Peyer's patch (tissue), 4 donors: ENCODE results near the gene ARL15. TPM values are rescaled to one million over a fixed set of nuclear protein-coding genes. Genes with fewer than 3 reads are reported as not detected.

ENCODE experiments used
- DNase-seq, 3 donors: peaks; one replicate each; pipeline ENCODE4 v3.0.0-alpha.2; 2017 to 2019
- H3K27ac ChIP-seq, 4 donors: fragments of 200-600 bp; sonication (generic); one replicate each; pipeline ENCODE4 v1.5.1; 2016 to 2019
- H3K27me3 ChIP-seq, 2 donors: fragments of 200-600 bp; sonication (generic); one replicate each; pipeline ENCODE4 v1.5.1; 2019
- H3K36me3 ChIP-seq, 3 donors: fragments of 200-600 bp; sonication (generic); one replicate each; pipeline ENCODE4 v1.5.1; 2016 to 2019
- H3K4me1 ChIP-seq, 4 donors: fragments of 200-600 bp; sonication (generic); one replicate each; pipeline ENCODE4 v1.5.1; 2016 to 2019
- H3K4me3 ChIP-seq, 4 donors: fragments of 200-600 bp; sonication (generic); 1 replicate in 3 of 4; 2 replicates in 1 of 4; pipeline ENCODE4 v1.5.1; 2016 to 2019; ENCODE audit warnings: mild to moderate bottlenecking in 1 of 4
- H3K9me3 ChIP-seq, 4 donors: fragments of 200-600 bp; sonication (generic); one replicate each; pipeline ENCODE4 v1.5.1; 2016 to 2019; ENCODE audit warnings: mild to moderate bottlenecking in 1 of 4
- POLR2A ChIP-seq, 2 donors: fragments of 450-650 bp; IDR thresholded peaks; one replicate each; pipeline ENCODE4 v1.5.1; 2017; ENCODE audit warnings: antibody characterized with exemption in 2 of 2, mild to moderate bottlenecking in 2 of 2, moderate library complexity in 2 of 2
- total RNA-seq, 4 donors: library from RNA; depleted of rRNA; stranded (reverse); fragments of >200 nt; gene quantifications; one replicate each; pipeline ENCODE4 v1.1.0, GENCODE V29; 2016
- TF ChIP-seq, protein P1 (sequence below), 6 experiments: fragments of 450-650 bp in 4 of 6; fragments of 200-600 bp in 2 of 6; sonication (generic) in 1 of 6; IDR thresholded peaks; one replicate each; pipeline ENCODE4 v1.5.1; 2017 to 2019; ENCODE audit warnings: antibody characterized with exemption in 6 of 6, mild to moderate bottlenecking in 3 of 6, moderate library complexity in 1 of 6

Gene ARL15
- total RNA-seq, 4 donors from 2014 or later = 18.0 to 44.5 (median 38.7) TPM

DNA sequence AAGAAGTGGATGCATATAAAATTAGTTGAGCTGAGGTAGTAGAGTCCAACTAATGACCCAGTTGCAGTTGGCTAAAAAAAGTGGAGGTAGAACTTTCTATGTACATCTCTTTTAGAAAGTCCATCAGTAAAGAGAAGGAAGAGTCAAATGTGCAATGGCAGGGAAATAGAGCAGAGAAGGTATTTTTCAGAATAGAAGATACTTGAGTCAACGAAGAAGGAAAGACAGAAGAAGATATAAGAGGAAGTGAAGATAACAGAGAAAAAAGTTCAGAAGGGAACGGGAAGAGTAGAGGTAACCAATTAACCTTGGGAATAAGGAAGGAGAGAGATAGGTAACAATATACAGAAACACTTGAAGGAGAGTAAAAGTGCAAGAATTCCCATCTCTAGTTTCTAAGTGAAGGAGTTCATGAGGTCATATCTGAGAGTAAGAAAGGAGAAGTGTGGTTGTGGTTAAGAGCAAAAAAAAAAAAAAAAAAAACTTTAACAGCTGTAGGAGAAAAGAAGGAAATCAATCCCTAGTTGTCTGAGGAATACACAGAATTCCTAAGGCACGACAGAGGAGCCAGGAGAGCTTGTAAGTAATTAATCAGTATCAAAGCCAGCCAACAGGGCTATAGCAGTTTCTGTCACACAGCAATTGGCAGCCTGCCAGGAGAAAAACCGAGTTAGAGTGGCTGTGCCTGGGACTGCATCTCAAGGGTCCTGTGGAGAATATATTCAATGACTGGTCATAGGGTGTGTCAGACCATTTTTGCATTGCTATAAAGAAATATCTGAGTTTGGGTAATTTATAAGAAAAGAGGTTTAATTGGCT lies 61.0 kb downstream of the ARL15 start:
- Histone ChIP-seq H3K9me3 (no peaks in the 10 kb centered on the region), H3K27me3 (no peaks in the 10 kb centered on the region), H3K27ac (no peak overlapping the region), H3K4me3 (no peak overlapping the region), H3K4me1 (peaks cover 0 to 8% (median 4%) of the 10 kb centered on the region in 4 donors), H3K36me3 (no peaks in the 10 kb centered on the region)
- peak; percentile 30 to 53 (median 51) for DNase-seq
- no peak for TF ChIP-seq POLR2A (IDR thresholded peaks at IDR 0.05)
- TF ChIP-seq, protein P1, sequence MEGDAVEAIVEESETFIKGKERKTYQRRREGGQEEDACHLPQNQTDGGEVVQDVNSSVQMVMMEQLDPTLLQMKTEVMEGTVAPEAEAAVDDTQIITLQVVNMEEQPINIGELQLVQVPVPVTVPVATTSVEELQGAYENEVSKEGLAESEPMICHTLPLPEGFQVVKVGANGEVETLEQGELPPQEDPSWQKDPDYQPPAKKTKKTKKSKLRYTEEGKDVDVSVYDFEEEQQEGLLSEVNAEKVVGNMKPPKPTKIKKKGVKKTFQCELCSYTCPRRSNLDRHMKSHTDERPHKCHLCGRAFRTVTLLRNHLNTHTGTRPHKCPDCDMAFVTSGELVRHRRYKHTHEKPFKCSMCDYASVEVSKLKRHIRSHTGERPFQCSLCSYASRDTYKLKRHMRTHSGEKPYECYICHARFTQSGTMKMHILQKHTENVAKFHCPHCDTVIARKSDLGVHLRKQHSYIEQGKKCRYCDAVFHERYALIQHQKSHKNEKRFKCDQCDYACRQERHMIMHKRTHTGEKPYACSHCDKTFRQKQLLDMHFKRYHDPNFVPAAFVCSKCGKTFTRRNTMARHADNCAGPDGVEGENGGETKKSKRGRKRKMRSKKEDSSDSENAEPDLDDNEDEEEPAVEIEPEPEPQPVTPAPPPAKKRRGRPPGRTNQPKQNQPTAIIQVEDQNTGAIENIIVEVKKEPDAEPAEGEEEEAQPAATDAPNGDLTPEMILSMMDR (IDR thresholded peaks at IDR 0.05) = peak in 2 of 6 experiments; percentile 9 to 22

- H3K4me3 ChIP-seq = no peak overlapping the region
- peaks cover 0 to 8% (median 4%) of the 10 kb centered on the region in 4 donors for H3K4me1 ChIP-seq
- H3K27ac ChIP-seq = no peak overlapping the region
- TF ChIP-seq, protein P1 (IDR thresholded peaks at IDR 0.05) = no peak
- no peak for TF ChIP-seq POLR2A (IDR thresholded peaks at IDR 0.05)
- H3K36me3 ChIP-seq = no peaks in the 10 kb centered on the region
- no peak for DNase-seq
- no peaks in the 10 kb centered on the region for H3K27me3 ChIP-seq
- no peaks in the 10 kb centered on the region for H3K9me3 ChIP-seq
These were observed 63.1 kb downstream of the ARL15 start for GRCh38 chr5:54247226-54247625.

DNA sequence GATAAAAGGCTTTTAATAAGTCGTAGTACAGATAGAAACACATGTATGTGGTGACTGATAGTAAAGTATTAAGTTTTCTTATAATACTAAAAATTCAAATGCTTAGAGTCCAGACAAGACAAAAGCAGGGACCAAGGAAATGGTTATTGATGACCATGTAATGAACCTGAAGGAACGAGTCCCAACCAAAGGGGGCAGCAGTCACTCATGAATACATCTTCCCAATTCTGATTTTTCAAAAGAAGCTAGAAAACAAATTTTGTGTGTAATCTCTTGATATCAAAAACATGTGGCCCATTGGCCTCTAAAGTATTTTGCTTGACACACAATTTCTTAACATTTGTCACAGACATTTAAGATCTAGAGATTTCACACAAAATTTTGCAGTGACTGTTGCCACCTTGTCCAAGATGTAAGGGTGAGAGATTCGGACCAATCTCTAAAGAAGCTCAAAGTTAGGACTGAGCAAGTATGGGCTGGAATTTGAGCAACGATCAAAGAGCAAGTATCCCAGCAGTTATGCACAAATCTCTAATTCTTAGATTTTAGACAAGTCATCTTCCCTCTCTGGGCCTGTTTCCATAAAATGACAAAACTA lies 66.8 kb downstream of the ARL15 start:
- no peak overlapping the region for H3K4me3 ChIP-seq
- H3K9me3 ChIP-seq = no peaks in the 10 kb centered on the region
- H3K4me1 ChIP-seq = no peaks in the 10 kb centered on the region
- DNase-seq = peak in 1 of 3 donors; percentile 56
- TF ChIP-seq, protein P1 (IDR thresholded peaks at IDR 0.05) = peak; percentile 15 to 82 (median 64)
- TF ChIP-seq POLR2A (IDR thresholded peaks at IDR 0.05) = no peak
- no peaks in the 10 kb centered on the region for H3K36me3 ChIP-seq
- H3K27me3 ChIP-seq = no peaks in the 10 kb centered on the region
- H3K27ac ChIP-seq = no peak overlapping the region

DNA sequence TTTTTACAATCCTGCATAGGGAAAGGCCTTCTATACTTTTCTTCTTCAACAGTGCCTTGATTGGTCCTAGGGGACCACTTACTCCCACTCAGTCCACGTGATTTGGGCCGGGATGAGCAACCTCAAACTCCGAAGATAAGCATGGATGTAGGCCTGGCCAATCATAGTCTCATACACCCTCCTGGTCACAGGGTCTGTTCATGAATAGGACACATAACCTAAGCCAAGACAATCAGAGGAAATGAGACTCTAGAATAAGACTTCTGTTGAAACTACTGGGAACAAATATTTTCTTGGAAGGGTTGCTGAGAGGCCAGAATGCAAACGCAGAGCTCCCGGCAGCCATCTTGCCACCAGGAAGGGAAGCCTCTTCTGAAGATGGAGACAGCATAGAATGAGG lies 68.1 kb downstream of the ARL15 start:
- Histone ChIP-seq H3K4me3 (no peak overlapping the region), H3K9me3 (no peaks in the 10 kb centered on the region), H3K4me1 (no peaks in the 10 kb centered on the region), H3K27me3 (no peaks in the 10 kb centered on the region), H3K36me3 (no peaks in the 10 kb centered on the region), H3K27ac (no peak overlapping the region)
- no peak for DNase-seq
- no peak for TF ChIP-seq POLR2A (IDR thresholded peaks at IDR 0.05)
- TF ChIP-seq, protein P1 (IDR thresholded peaks at IDR 0.05) = no peak

GRCh38 chr5:54234304-54234933 lies 76.0 kb downstream of the ARL15 start:
- Histone ChIP-seq H3K9me3 (no peaks in the 10 kb centered on the region), H3K27me3 (no peaks in the 10 kb centered on the region), H3K36me3 (no peaks in the 10 kb centered on the region), H3K27ac (no peak overlapping the region), H3K4me1 (no peaks in the 10 kb centered on the region), H3K4me3 (no peak overlapping the region)
- no peak for TF ChIP-seq POLR2A (IDR thresholded peaks at IDR 0.05)
- TF ChIP-seq, protein P1 (IDR thresholded peaks at IDR 0.05) = peak in 4 of 6 experiments; percentile 35 to 44 (median 40)
- DNase-seq = no peak
